ENCODE data around the gene EPS15. TPM values are rescaled to one million over a fixed set of nuclear protein-coding genes. Genes with fewer than 3 reads are reported as not detected.

Gene EPS15
- total and polyA plus RNA-seq, 2 of the 8 experiments (the other 6 are each of a cell fraction or from before 2014, with no cell fraction given) = 15.9 to 57.2 TPM

DNA sequence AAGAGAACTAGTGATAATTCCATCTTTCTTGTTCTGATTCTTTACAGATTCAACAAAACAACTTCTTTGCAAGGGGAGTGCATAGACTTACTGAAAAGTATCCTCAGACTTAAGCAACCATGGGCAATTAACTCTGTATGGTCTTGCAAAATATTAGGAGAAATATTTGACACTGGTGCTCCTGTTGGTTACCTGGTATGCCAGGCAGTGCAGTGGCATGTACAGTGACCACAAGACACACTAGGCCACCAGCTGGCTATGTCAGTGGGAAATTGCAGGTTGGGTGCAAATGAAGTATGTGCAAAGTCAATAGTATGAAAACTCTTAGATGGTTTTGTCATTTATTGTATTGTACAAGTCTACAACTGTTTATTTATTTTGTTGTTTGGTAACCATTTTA, 34.5 kb downstream of the EPS15 start (continued):
- TF ChIP-seq, protein P1, sequence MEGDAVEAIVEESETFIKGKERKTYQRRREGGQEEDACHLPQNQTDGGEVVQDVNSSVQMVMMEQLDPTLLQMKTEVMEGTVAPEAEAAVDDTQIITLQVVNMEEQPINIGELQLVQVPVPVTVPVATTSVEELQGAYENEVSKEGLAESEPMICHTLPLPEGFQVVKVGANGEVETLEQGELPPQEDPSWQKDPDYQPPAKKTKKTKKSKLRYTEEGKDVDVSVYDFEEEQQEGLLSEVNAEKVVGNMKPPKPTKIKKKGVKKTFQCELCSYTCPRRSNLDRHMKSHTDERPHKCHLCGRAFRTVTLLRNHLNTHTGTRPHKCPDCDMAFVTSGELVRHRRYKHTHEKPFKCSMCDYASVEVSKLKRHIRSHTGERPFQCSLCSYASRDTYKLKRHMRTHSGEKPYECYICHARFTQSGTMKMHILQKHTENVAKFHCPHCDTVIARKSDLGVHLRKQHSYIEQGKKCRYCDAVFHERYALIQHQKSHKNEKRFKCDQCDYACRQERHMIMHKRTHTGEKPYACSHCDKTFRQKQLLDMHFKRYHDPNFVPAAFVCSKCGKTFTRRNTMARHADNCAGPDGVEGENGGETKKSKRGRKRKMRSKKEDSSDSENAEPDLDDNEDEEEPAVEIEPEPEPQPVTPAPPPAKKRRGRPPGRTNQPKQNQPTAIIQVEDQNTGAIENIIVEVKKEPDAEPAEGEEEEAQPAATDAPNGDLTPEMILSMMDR (IDR thresholded peaks at IDR 0.05; ENCODE audit: control extremely low read depth in 1 of 3, insufficient read depth in 1 of 3, low read depth in 1 of 3, low read length in 3 of 3) = no peak
- no peak for TF ChIP-seq ATF2 (IDR thresholded peaks at IDR 0.05; ENCODE audit: low read length)

All from H1 (cell line).